Kidney (tissue), 2 donors: ENCODE measurements around the gene TAF7. TPM values are rescaled to one million over a fixed set of nuclear protein-coding genes. Genes with fewer than 3 reads are reported as not detected.

Experiments
- polyA plus RNA-seq: library from polyadenylated mRNA; stranded (reverse); fragments of 350-450 nt; fragmentation: Illumina TruSeq; extraction: RNeasy Lipid Tissue Mini Kit (QIAGEN cat#74804); gene quantifications from one replicate; pipeline ENCODE4 v1.2.3, GENCODE V29; 2014; ENCODE audit warnings: low read depth, low replicate concordance; ENCODE audit not compliant: insufficient read depth
- total RNA-seq: library from RNA; stranded (reverse); fragmentation: NEBNext Ultra II Directional; extraction: Animal tissue kit (Norgen Biotek cat#: 25700); gene quantifications from one replicate; pipeline ENCODE4 v1.2.1, GENCODE V29; 2021
- donor health status: DM: yes; HTN: yes; CAD: no.

Gene TAF7
- total and polyA plus RNA-seq, 2 donors from 2014 or later, result 71.3 to 73.5 TPM

Other genes starting within 250 kb of the TAF7 start
Only the 30 nearest of the 38 such genes appear.
- 2.3 TPM for gene PCDHB7, start 148.1 kb downstream of the TAF7 start, total RNA-seq
- gene PCDHB7, start 148.1 kb downstream of the TAF7 start, polyA plus RNA-seq, result 0.97 TPM
- gene PCDHB8, start 143.0 kb downstream of the TAF7 start, total RNA-seq, result 3.7 TPM
- 0.56 TPM for gene PCDHB8, start 143.0 kb downstream of the TAF7 start, polyA plus RNA-seq
- 5.1 TPM for gene PCDHB16, start 138.4 kb downstream of the TAF7 start, total RNA-seq
- 0.67 TPM for gene PCDHB16, start 138.4 kb downstream of the TAF7 start, polyA plus RNA-seq
- gene PCDHB9, start 133.6 kb downstream of the TAF7 start, total RNA-seq, result 2.4 TPM
- 0.47 TPM for gene PCDHB9, start 133.6 kb downstream of the TAF7 start, polyA plus RNA-seq
- gene PCDHB10, start 128.4 kb downstream of the TAF7 start, total RNA-seq, result 2.3 TPM
- gene PCDHB10, start 128.4 kb downstream of the TAF7 start, polyA plus RNA-seq, result 0.73 TPM
- 4.3 TPM for gene PCDHB11, start 121.2 kb downstream of the TAF7 start, total RNA-seq
- gene PCDHB11, start 121.2 kb downstream of the TAF7 start, polyA plus RNA-seq, result 0.47 TPM
- 2.5 TPM for gene PCDHB12, start 112.1 kb downstream of the TAF7 start, total RNA-seq
- gene PCDHB12, start 112.1 kb downstream of the TAF7 start, polyA plus RNA-seq, result 0.77 TPM
- gene PCDHB13, start 106.9 kb downstream of the TAF7 start, total RNA-seq, result 5.9 TPM
- gene PCDHB13, start 106.9 kb downstream of the TAF7 start, polyA plus RNA-seq, result 0.86 TPM
- gene PCDHB14, start 97.4 kb downstream of the TAF7 start, total RNA-seq, result 6.2 TPM
- 2.0 TPM for gene PCDHB14, start 97.4 kb downstream of the TAF7 start, polyA plus RNA-seq
- gene PCDHB15, start 75.4 kb downstream of the TAF7 start, total RNA-seq, result 6.0 TPM
- gene PCDHB15, start 75.4 kb downstream of the TAF7 start, polyA plus RNA-seq, result 1.8 TPM
- 0.94 TPM for gene SLC25A2, start 16.7 kb downstream of the TAF7 start, total RNA-seq
- gene SLC25A2, start 16.7 kb downstream of the TAF7 start, polyA plus RNA-seq, result not detected
- 0.69 TPM for gene PCDHGA1, start 9.7 kb upstream of the TAF7 start, total RNA-seq
- 0.19 TPM for gene PCDHGA1, start 9.7 kb upstream of the TAF7 start, polyA plus RNA-seq
- gene PCDHGA2, start 18.0 kb upstream of the TAF7 start, total RNA-seq, result 4.7 TPM
- gene PCDHGA2, start 18.0 kb upstream of the TAF7 start, polyA plus RNA-seq, result 0.73 TPM
- 4.0 TPM for gene PCDHGA3, start 23.0 kb upstream of the TAF7 start, total RNA-seq
- gene PCDHGA3, start 23.0 kb upstream of the TAF7 start, polyA plus RNA-seq, result 0.22 TPM
- 2.9 TPM for gene PCDHGB1, start 29.3 kb upstream of the TAF7 start, total RNA-seq
- 0.37 TPM for gene PCDHGB1, start 29.3 kb upstream of the TAF7 start, polyA plus RNA-seq
- 3.9 TPM for gene PCDHGA4, start 34.2 kb upstream of the TAF7 start, total RNA-seq
- 0.13 TPM for gene PCDHGA4, start 34.2 kb upstream of the TAF7 start, polyA plus RNA-seq
- 4.0 TPM for gene PCDHGB2, start 39.2 kb upstream of the TAF7 start, total RNA-seq
- gene PCDHGB2, start 39.2 kb upstream of the TAF7 start, polyA plus RNA-seq, result not detected
- gene PCDHGA5, start 43.4 kb upstream of the TAF7 start, total RNA-seq, result 2.8 TPM
- gene PCDHGA5, start 43.4 kb upstream of the TAF7 start, polyA plus RNA-seq, result not detected
- gene PCDHGB3, start 49.5 kb upstream of the TAF7 start, total RNA-seq, result 4.4 TPM
- 0.15 TPM for gene PCDHGB3, start 49.5 kb upstream of the TAF7 start, polyA plus RNA-seq
- gene PCDHGA6, start 53.1 kb upstream of the TAF7 start, total RNA-seq, result 7.2 TPM
- gene PCDHGA6, start 53.1 kb upstream of the TAF7 start, polyA plus RNA-seq, result 0.34 TPM
- 4.1 TPM for gene PCDHGA7, start 62.0 kb upstream of the TAF7 start, total RNA-seq
- 0.49 TPM for gene PCDHGA7, start 62.0 kb upstream of the TAF7 start, polyA plus RNA-seq
- gene PCDHGB4, start 66.9 kb upstream of the TAF7 start, total RNA-seq, result 6.1 TPM
- gene PCDHGB4, start 66.9 kb upstream of the TAF7 start, polyA plus RNA-seq, result 1.0 TPM
- gene PCDHGA8, start 71.8 kb upstream of the TAF7 start, total RNA-seq, result 1.8 TPM
- gene PCDHGA8, start 71.8 kb upstream of the TAF7 start, polyA plus RNA-seq, result 0.09 TPM
- 12.3 TPM for gene PCDHGB5, start 77.2 kb upstream of the TAF7 start, total RNA-seq
- gene PCDHGB5, start 77.2 kb upstream of the TAF7 start, polyA plus RNA-seq, result 0.82 TPM
- gene PCDHGA9, start 82.0 kb upstream of the TAF7 start, total RNA-seq, result 7.6 TPM
- gene PCDHGA9, start 82.0 kb upstream of the TAF7 start, polyA plus RNA-seq, result 0.54 TPM
- gene PCDHGB6, start 87.2 kb upstream of the TAF7 start, total RNA-seq, result 7.5 TPM
- 0.22 TPM for gene PCDHGB6, start 87.2 kb upstream of the TAF7 start, polyA plus RNA-seq
- 5.1 TPM for gene PCDHGA10, start 92.2 kb upstream of the TAF7 start, total RNA-seq
- 0.47 TPM for gene PCDHGA10, start 92.2 kb upstream of the TAF7 start, polyA plus RNA-seq
- gene PCDHGB7, start 96.9 kb upstream of the TAF7 start, total RNA-seq, result 15.1 TPM
- 1.0 TPM for gene PCDHGB7, start 96.9 kb upstream of the TAF7 start, polyA plus RNA-seq
- 3.6 TPM for gene PCDHGA11, start 100.3 kb upstream of the TAF7 start, total RNA-seq
- gene PCDHGA11, start 100.3 kb upstream of the TAF7 start, polyA plus RNA-seq, result 0.37 TPM
- gene PCDHGA12, start 109.7 kb upstream of the TAF7 start, total RNA-seq, result 4.0 TPM
- gene PCDHGA12, start 109.7 kb upstream of the TAF7 start, polyA plus RNA-seq, result 0.24 TPM